Kidney (tissue), 14 donors: ENCODE data around the gene SGCD. TPM values are rescaled to one million over a fixed set of nuclear protein-coding genes. Genes with fewer than 3 reads are reported as not detected.

Source experiments
- DNase-seq, 5 donors: peaks; one replicate each; pipeline ENCODE4 v3.0.0-alpha.2; 2013 to 2020
- FAIRE-seq: peaks from 2 replicates; lab custom pipeline; 2012; peaks lifted over from hg19 to GRCh38; lab: Jason Lieb, UNC
- H3K27ac ChIP-seq, 2 donors: one replicate each; pipeline ENCODE4 v1.7.0; 2013; ENCODE audit warnings: low read depth in 2 of 2, low read length in 2 of 2, inconsistent platforms in 1 of 2
- H3K27me3 ChIP-seq: one replicate; pipeline ENCODE4 v1.7.1; 2013; ENCODE audit warnings: low read length, inconsistent platforms; ENCODE audit not compliant: control insufficient read depth, insufficient read depth
- H3K36me3 ChIP-seq, 3 donors: one replicate each; pipeline versions ENCODE4 v1.7.0 to v1.7.1; 2013; ENCODE audit warnings: low read length in 3 of 3, control low read depth in 1 of 3, inconsistent platforms in 1 of 3; ENCODE audit not compliant: insufficient read depth in 3 of 3, control insufficient read depth in 2 of 3
- H3K4me1 ChIP-seq, 3 donors: one replicate each; pipeline versions ENCODE4 v1.7.0 to v1.7.1; 2013; ENCODE audit warnings: low read length in 3 of 3, inconsistent platforms in 1 of 3, low read depth in 1 of 3; ENCODE audit not compliant: control insufficient read depth in 2 of 3, insufficient read depth in 2 of 3
- H3K4me3 ChIP-seq, 3 donors: one replicate each; pipeline versions ENCODE4 v1.7.0 to v1.8.1; 2013; ENCODE audit warnings: low read length in 3 of 3, control low read depth in 1 of 3, inconsistent platforms in 1 of 3
- H3K9ac ChIP-seq, 3 donors: one replicate each; pipeline versions ENCODE4 v1.7.0 to v1.7.1; 2013; ENCODE audit warnings: low read length in 3 of 3, control low read depth in 1 of 3, inconsistent platforms in 1 of 3
- H3K9me3 ChIP-seq, 3 donors: one replicate each; pipeline versions ENCODE4 v1.7.0 to v1.7.1; 2013; ENCODE audit warnings: low read length in 3 of 3, control low read depth in 1 of 3, inconsistent platforms in 1 of 3; ENCODE audit not compliant: control insufficient read depth in 2 of 3, insufficient read depth in 1 of 3
- intact Hi-C: fragments of 100-400 bp; cut with DNase I; formaldehyde crosslinking; loops from one replicate; pipeline ENCODE4 v1.11.1; 2022
- polyA plus RNA-seq: library from polyadenylated mRNA; stranded (reverse); fragments of 350-450 nt; fragmentation: Illumina TruSeq; extraction: RNeasy Lipid Tissue Mini Kit (QIAGEN cat#74804); gene quantifications from one replicate; pipeline ENCODE4 v1.2.3, GENCODE V29; 2014; ENCODE audit warnings: low read depth, low replicate concordance; ENCODE audit not compliant: insufficient read depth
- total RNA-seq: library from RNA; stranded (reverse); fragmentation: NEBNext Ultra II Directional; extraction: Animal tissue kit (Norgen Biotek cat#: 25700); gene quantifications from one replicate; pipeline ENCODE4 v1.2.1, GENCODE V29; 2021
- TF ChIP-seq, protein P1 (sequence below): IDR thresholded peaks from 3 replicates; pipeline ENCODE4 v1.5.1; 2012; ENCODE audit warnings: mild to moderate bottlenecking, moderate library complexity, borderline replicate concordance; ENCODE audit not compliant: insufficient read depth; ENCODE audit errors: extremely low read depth
- donor health status: control.
- donor health status: control.
- donor health status: control.
- donor health status: control.
- donor health status: control.
- donor health status: DM: yes; HTN: yes; CAD: no.
- donor health status: Normal renal cell carcinoma (clear cell type).

Gene SGCD
- total and polyA plus RNA-seq, 2 donors from 2014 or later: 0.99 to 2.7 TPM

DNA sequence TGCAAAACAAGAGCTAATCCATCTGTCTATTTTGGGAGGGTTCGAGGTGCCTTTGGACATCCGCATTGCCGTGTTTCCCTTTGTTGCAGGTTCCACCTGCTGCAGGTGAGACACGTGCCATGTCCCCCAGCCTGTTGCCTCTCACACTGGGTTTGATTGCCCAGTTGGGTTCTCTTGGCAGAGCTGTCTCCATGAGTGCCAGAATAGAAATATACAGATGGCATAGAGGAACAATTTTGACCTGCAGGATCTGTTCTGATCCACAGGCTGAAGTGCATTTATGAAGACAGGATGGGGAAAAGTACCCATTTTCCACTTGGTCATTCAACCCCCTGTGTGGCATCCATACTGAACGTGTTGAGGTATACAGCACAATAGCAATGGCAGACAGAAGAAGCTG, 178.1 kb downstream of the SGCD start:
- Histone ChIP-seq H3K27ac (no peak overlapping the region), H3K36me3 (no peaks in the 10 kb centered on the region), H3K9ac (no peak overlapping the region), H3K4me1 (no peaks in the 10 kb centered on the region), H3K27me3 (no peaks in the 10 kb centered on the region), H3K9me3 (no peaks in the 10 kb centered on the region), H3K4me3 (no peak overlapping the region)
- no peak for DNase-seq
- no peak for FAIRE-seq
- intact Hi-C loops: no loop called here
- TF ChIP-seq, protein P1, sequence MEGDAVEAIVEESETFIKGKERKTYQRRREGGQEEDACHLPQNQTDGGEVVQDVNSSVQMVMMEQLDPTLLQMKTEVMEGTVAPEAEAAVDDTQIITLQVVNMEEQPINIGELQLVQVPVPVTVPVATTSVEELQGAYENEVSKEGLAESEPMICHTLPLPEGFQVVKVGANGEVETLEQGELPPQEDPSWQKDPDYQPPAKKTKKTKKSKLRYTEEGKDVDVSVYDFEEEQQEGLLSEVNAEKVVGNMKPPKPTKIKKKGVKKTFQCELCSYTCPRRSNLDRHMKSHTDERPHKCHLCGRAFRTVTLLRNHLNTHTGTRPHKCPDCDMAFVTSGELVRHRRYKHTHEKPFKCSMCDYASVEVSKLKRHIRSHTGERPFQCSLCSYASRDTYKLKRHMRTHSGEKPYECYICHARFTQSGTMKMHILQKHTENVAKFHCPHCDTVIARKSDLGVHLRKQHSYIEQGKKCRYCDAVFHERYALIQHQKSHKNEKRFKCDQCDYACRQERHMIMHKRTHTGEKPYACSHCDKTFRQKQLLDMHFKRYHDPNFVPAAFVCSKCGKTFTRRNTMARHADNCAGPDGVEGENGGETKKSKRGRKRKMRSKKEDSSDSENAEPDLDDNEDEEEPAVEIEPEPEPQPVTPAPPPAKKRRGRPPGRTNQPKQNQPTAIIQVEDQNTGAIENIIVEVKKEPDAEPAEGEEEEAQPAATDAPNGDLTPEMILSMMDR: no peak

DNA sequence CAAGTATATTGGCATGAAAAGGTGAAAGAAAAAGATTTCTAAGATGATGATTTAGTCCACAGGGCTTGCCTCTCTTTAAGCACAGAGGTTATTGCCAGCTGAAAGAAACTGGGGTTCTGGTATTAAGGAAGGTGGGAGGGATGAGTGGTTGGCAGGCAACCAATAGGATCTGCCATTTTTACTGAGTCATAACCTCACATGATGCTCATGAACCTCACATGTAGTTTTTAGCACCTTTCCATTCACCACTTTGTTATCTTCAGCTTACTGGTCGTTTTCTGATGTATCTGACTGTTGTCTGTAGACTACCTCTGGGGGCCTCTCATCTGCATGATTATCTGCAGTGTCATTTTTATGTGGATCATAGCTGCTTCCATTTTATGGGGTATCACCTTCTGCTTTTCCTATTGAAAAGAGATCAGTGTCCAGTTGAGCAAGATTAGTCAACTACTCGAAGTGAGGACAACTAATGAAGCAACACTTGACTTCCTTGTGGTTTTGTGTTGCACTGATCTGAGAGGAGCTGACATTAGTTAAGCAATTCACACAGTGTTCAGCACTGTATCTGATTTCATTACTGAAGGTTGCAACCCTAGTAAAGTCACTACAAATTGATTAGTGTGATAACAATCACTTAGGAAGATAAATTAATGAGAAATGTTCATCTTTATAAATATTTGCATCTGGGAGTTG, 186.3 kb downstream of the SGCD start:
- Histone ChIP-seq H3K27ac (no peak overlapping the region), H3K9ac (no peak overlapping the region), H3K4me3 (no peak overlapping the region), H3K36me3 (no peaks in the 10 kb centered on the region), H3K4me1 (no peaks in the 10 kb centered on the region), H3K27me3 (no peaks in the 10 kb centered on the region), H3K9me3 (peaks cover 0 to 1% (median 0%) of the 10 kb centered on the region in 3 donors)
- DNase-seq: no peak
- TF ChIP-seq, protein P1: no peak
- no peak for FAIRE-seq
- intact Hi-C loops: no loop called here

DNA sequence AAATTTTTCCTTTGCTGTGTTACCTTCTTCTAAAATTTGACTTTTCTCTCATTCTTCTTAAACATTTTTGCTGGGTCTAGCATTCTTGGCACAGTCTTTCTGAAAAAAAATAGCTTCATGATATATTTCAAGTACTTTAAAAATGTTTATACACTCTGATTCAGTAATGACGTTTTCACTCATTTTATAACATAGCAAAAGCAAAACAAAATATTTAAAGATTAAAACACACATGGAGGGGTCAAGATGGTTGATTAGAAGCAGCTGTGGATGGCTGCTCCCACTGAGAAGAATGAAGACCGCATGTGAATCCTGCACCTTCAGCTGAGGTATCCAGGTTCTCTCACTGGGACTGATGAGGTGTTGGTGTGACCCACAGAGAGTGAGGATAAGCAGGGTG, 188.2 kb downstream of the SGCD start:
- no peaks in the 10 kb centered on the region for H3K36me3 ChIP-seq
- no peak for FAIRE-seq
- TF ChIP-seq, protein P1: no peak
- no peak overlapping the region for H3K27ac ChIP-seq
- H3K4me3 ChIP-seq: no peak overlapping the region
- no peak overlapping the region for H3K9ac ChIP-seq
- peaks cover 0 to 1% (median 0%) of the 10 kb centered on the region in 3 donors for H3K9me3 ChIP-seq
- intact Hi-C loops: no loop called here
- H3K27me3 ChIP-seq: no peaks in the 10 kb centered on the region
- DNase-seq: peak in 2 of 5 donors; percentile 23 to 52
- no peaks in the 10 kb centered on the region for H3K4me1 ChIP-seq
